HepG2 (cell line): Measurements from ENCODE around the gene TNFRSF11A. TPM values are rescaled to one million over a fixed set of nuclear protein-coding genes. Genes with fewer than 3 reads are reported as not detected.

Experiments
- ARID2 ChIP-seq: sonication (generic); formaldehyde crosslinking; IDR thresholded peaks from 2 replicates; pipeline ENCODE4 v1.8.1; 2022; ENCODE audit warnings: mild to moderate bottlenecking, missing genetic modification reagents, borderline replicate concordance
- DMAP1 ChIP-seq: IDR thresholded peaks from 2 replicates; pipeline ENCODE4 v1.6.1; 2016
- FOSL1 ChIP-seq: sonication (generic); formaldehyde crosslinking; IDR thresholded peaks from 2 replicates; pipeline ENCODE4 v1.9.0; 2021; ENCODE audit warnings: missing genetic modification reagents, borderline replicate concordance
- FOSL2 ChIP-seq: sonication (generic); formaldehyde crosslinking; IDR thresholded peaks from 2 replicates; pipeline ENCODE4 v1.4.0; 2020; ENCODE audit warnings: missing genetic modification reagents
- HNF4G ChIP-seq, 2 experiments: sonication (generic) in 1 of 2; formaldehyde crosslinking in 1 of 2; IDR thresholded peaks; 2 replicates each; pipeline versions ENCODE4 v1.4.0 to v1.6.1; 2011 to 2020; ENCODE audit warnings: borderline replicate concordance in 2 of 2, low read depth in 2 of 2, mild to moderate bottlenecking in 2 of 2, low read length in 1 of 2, missing genetic modification reagents in 1 of 2, moderate library complexity in 1 of 2
- NFIC ChIP-seq: IDR thresholded peaks from 2 replicates; pipeline ENCODE4 v1.6.1; 2012; ENCODE audit warnings: mild to moderate bottlenecking, low read length, inconsistent platforms
- NFKB2 ChIP-seq: sonication (generic); formaldehyde crosslinking; IDR thresholded peaks from 2 replicates; pipeline ENCODE4 v1.4.0; 2020; ENCODE audit warnings: missing genetic modification reagents, borderline replicate concordance
- POLR2AphosphoS2 ChIP-seq: IDR thresholded peaks from 2 replicates; pipeline ENCODE4 v1.6.1; 2011; ENCODE audit warnings: low read depth, low read length, improper control_type of control experiment
- RFX1 ChIP-seq: fragments of 450-650 bp; IDR thresholded peaks from 2 replicates; pipeline ENCODE4 v1.6.1; 2017
- SOX5 ChIP-seq: IDR thresholded peaks from 2 replicates; pipeline ENCODE4 v1.6.1; 2016; ENCODE audit warnings: borderline replicate concordance
- SRF ChIP-seq: IDR thresholded peaks from 2 replicates; pipeline ENCODE4 v1.6.1; 2011; ENCODE audit warnings: mild to moderate bottlenecking, low read depth, low read length, moderate library complexity
- THYN1 ChIP-seq: sonication (generic); formaldehyde crosslinking; IDR thresholded peaks from 2 replicates; pipeline ENCODE4 v1.8.1; 2023; ENCODE audit warnings: low read depth, mild to moderate bottlenecking, moderate library complexity, missing genetic modification reagents, borderline replicate concordance
- ZC3H4 ChIP-seq: sonication (generic); formaldehyde crosslinking; IDR thresholded peaks from 2 replicates; pipeline ENCODE4 v1.4.0; 2020; ENCODE audit warnings: missing genetic modification reagents, borderline replicate concordance
- ZNF333 ChIP-seq: sonication (generic); formaldehyde crosslinking; IDR thresholded peaks from 2 replicates; pipeline ENCODE4 v1.4.0; 2020; ENCODE audit warnings: mild to moderate bottlenecking, missing genetic modification reagents, borderline replicate concordance
- ZNF550 ChIP-seq: sonication (generic); formaldehyde crosslinking; IDR thresholded peaks from 2 replicates; pipeline ENCODE4 v1.4.0; 2020; ENCODE audit warnings: mild to moderate bottlenecking, missing genetic modification reagents, borderline replicate concordance
- ZNF614 ChIP-seq: IDR thresholded peaks from 2 replicates; pipeline ENCODE4 v1.6.1; 2018; ENCODE audit warnings: missing biosample characterization, missing genetic modification reagents, inconsistent platforms, borderline replicate concordance
- ZNF781 ChIP-seq: sonication (generic); formaldehyde crosslinking; IDR thresholded peaks from 2 replicates; pipeline ENCODE4 v1.5.1; 2020; ENCODE audit warnings: borderline replicate concordance, mild to moderate bottlenecking, missing genetic modification reagents; ENCODE audit errors: not compliant biosample characterization
- ZNF790 ChIP-seq: sonication (generic); formaldehyde crosslinking; IDR thresholded peaks from 2 replicates; pipeline ENCODE4 v1.8.0; 2022; ENCODE audit warnings: missing genetic modification reagents, mild to moderate bottlenecking, borderline replicate concordance
- polyA plus RNA-seq, 8 experiments: library from polyadenylated mRNA; depleted of rRNA in 3 of 8; stranded (reverse) in 7 of 8; unstranded in 1 of 8; fragments of >200 nt; fragmentation: Illumina TruSeq in 4 of 8; extraction: Trizol in 4 of 8; gene quantifications; 2 replicates each; pipeline versions ENCODE4 v1.2.1 to v1.2.3, GENCODE V29; 2011 to 2016; ENCODE audit warnings: low read depth in 4 of 8, missing spikeins in 1 of 8, mixed read lengths in 1 of 8; ENCODE audit not compliant: insufficient read depth in 1 of 8
- total RNA-seq, 5 experiments: library from RNA; depleted of rRNA; stranded (reverse); fragments of >200 nt; fragmentation: Illumina TruSeq; extraction: Trizol; gene quantifications; 2 replicates each; pipeline ENCODE4 v1.2.3, GENCODE V29; 2016; ENCODE audit warnings: low read depth in 1 of 5
- TF ChIP-seq, protein P1 (sequence below): sonication (generic); formaldehyde crosslinking; IDR thresholded peaks from 2 replicates; pipeline ENCODE4 v1.8.0; 2022; ENCODE audit warnings: mild to moderate bottlenecking, missing genetic modification reagents
- TF ChIP-seq, protein P2 (sequence below): sonication (generic); formaldehyde crosslinking; IDR thresholded peaks from 2 replicates; pipeline ENCODE4 v1.4.0; 2020; ENCODE audit warnings: missing genetic modification reagents
- TF ChIP-seq, protein P3 (sequence below): sonication (generic); formaldehyde crosslinking; IDR thresholded peaks from 2 replicates; pipeline ENCODE4 v1.4.0; 2020; ENCODE audit warnings: missing genetic modification reagents
- TF ChIP-seq, protein P4 (sequence below): sonication (generic); formaldehyde crosslinking; IDR thresholded peaks from 2 replicates; pipeline ENCODE4 v1.5.0; 2020; ENCODE audit warnings: missing genetic modification reagents
- TF ChIP-seq, protein P5 (sequence below): sonication (generic); formaldehyde crosslinking; IDR thresholded peaks from 2 replicates; pipeline ENCODE4 v1.8.1; 2023; ENCODE audit warnings: mild to moderate bottlenecking, missing genetic modification reagents, borderline replicate concordance

The TNFRSF11A gene
- total and polyA plus RNA-seq, 2 of the 13 experiments (the other 11 are each of a cell fraction or from before 2014, with no cell fraction given), result 4.6 to 6.4 TPM

DNA sequence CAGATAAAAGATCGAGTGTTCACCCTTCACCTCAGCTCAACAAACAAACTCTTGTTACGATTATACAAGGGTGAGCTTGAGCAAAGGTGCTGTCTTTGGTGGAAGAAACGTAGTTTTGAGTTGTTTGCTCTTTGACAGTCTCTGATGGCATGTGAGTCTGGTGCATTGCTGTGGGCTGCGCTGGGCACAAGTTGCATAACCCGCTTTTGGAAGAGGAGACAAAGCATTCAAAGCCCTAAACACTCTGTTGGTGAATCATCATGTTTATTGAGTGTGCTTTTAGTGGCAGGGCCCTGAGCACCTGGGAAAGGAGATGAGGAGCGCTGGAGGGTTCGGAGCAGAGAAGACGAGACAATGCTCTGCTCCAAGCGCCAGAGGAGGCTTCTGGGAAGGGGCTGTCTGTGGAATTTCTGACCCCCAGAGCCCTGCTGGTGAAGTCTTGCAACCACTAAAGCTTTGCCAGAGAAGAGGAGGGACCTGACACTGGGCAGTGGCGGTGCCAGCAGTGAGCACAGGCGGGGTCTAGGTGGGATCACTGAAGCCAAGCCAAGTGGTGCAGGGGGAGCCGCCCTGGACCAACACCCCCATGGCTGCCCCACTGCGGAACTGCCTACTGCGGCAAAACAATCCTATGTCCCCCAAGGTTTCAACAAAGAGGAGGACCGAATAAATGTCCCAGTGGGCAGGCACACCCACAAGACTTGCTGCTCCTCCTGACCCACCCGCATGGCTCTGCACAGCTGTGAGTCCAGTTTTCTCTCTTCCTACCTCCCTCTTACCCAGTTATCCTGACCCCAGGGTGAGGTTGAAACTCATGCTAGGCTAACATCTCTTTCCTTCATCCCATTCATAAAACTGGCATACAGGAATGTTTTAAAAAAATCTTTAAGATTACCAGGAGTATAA lies 64.0 kb downstream of the TNFRSF11A start (continued):
- TF ChIP-seq ZNF614 (CRISPR knock-in tag) (peak; percentile 36; the same call in 1 of the 2 replicates), ZC3H4 (CRISPR knock-in tag) (no peak), ZNF550 (CRISPR knock-in tag) (no peak), FOSL2 (peak; percentile 98), NFKB2 (CRISPR knock-in tag) (no peak), ZNF781 (CRISPR knock-in tag) (no peak), ZNF333 (CRISPR knock-in tag) (no peak), SOX5 (CRISPR knock-in tag) (peak; percentile 88), RFX1 (no peak), POLR2AphosphoS2 (no peak), FOSL1 (CRISPR knock-in tag) (no peak), THYN1 (CRISPR knock-in tag) (no peak), HNF4G (IDR thresholded peaks at IDR 0.05; ENCODE audit: borderline replicate concordance, low read depth, low read length) (no peak), HNF4G (CRISPR knock-in tag; IDR thresholded peaks at IDR 0.05; ENCODE audit: borderline replicate concordance, low read depth) (no peak), NFIC (no peak), DMAP1 (CRISPR knock-in tag) (no peak), ARID2 (no peak), ZNF790 (CRISPR knock-in tag) (no peak), SRF (no peak)
- TF ChIP-seq, protein P1, sequence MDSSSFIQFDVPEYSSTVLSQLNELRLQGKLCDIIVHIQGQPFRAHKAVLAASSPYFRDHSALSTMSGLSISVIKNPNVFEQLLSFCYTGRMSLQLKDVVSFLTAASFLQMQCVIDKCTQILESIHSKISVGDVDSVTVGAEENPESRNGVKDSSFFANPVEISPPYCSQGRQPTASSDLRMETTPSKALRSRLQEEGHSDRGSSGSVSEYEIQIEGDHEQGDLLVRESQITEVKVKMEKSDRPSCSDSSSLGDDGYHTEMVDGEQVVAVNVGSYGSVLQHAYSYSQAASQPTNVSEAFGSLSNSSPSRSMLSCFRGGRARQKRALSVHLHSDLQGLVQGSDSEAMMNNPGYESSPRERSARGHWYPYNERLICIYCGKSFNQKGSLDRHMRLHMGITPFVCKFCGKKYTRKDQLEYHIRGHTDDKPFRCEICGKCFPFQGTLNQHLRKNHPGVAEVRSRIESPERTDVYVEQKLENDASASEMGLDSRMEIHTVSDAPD (CRISPR knock-in tag), result no peak
- TF ChIP-seq, protein P2, sequence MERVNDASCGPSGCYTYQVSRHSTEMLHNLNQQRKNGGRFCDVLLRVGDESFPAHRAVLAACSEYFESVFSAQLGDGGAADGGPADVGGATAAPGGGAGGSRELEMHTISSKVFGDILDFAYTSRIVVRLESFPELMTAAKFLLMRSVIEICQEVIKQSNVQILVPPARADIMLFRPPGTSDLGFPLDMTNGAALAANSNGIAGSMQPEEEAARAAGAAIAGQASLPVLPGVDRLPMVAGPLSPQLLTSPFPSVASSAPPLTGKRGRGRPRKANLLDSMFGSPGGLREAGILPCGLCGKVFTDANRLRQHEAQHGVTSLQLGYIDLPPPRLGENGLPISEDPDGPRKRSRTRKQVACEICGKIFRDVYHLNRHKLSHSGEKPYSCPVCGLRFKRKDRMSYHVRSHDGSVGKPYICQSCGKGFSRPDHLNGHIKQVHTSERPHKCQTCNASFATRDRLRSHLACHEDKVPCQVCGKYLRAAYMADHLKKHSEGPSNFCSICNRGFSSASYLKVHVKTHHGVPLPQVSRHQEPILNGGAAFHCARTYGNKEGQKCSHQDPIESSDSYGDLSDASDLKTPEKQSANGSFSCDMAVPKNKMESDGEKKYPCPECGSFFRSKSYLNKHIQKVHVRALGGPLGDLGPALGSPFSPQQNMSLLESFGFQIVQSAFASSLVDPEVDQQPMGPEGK (CRISPR knock-in tag), result no peak
- TF ChIP-seq, protein P3, sequence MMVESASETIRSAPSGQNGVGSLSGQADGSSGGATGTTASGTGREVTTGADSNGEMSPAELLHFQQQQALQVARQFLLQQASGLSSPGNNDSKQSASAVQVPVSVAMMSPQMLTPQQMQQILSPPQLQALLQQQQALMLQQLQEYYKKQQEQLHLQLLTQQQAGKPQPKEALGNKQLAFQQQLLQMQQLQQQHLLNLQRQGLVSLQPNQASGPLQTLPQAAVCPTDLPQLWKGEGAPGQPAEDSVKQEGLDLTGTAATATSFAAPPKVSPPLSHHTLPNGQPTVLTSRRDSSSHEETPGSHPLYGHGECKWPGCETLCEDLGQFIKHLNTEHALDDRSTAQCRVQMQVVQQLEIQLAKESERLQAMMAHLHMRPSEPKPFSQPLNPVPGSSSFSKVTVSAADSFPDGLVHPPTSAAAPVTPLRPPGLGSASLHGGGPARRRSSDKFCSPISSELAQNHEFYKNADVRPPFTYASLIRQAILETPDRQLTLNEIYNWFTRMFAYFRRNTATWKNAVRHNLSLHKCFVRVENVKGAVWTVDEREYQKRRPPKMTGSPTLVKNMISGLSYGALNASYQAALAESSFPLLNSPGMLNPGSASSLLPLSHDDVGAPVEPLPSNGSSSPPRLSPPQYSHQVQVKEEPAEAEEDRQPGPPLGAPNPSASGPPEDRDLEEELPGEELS (CRISPR knock-in tag), result peak; percentile 51
- TF ChIP-seq, protein P4, sequence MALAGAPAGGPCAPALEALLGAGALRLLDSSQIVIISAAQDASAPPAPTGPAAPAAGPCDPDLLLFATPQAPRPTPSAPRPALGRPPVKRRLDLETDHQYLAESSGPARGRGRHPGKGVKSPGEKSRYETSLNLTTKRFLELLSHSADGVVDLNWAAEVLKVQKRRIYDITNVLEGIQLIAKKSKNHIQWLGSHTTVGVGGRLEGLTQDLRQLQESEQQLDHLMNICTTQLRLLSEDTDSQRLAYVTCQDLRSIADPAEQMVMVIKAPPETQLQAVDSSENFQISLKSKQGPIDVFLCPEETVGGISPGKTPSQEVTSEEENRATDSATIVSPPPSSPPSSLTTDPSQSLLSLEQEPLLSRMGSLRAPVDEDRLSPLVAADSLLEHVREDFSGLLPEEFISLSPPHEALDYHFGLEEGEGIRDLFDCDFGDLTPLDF (CRISPR knock-in tag), result no peak
- TF ChIP-seq, protein P5, sequence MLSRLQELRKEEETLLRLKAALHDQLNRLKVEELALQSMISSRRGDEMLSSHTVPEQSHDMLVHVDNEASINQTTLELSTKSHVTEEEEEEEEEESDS (CRISPR knock-in tag), result no peak
